Loucy (cell line): ENCODE data around the gene BICD1.
A peak's percentile ranks its signal among the peaks of the same experiment; 100 is the strongest.

ENCODE experiments used
- H2AFZ ChIP-seq: fragments of 200-600 bp; sonication (generic); 2 replicates; pipeline ENCODE4 v1.6.0; 2016; ENCODE audit warnings: antibody characterized with exemption, mild to moderate bottlenecking, low read length, moderate library complexity
- H3F3A ChIP-seq: fragments of 200-600 bp; 2 replicates; pipeline ENCODE4 v1.6.0; 2016; ENCODE audit warnings: antibody characterized with exemption, low read depth, mild to moderate bottlenecking
- H3K27me3 ChIP-seq: fragments of 200-600 bp; sonication (generic); 2 replicates; pipeline ENCODE4 v1.6.1; 2014; ENCODE audit warnings: low read length, mild to moderate bottlenecking; ENCODE audit not compliant: insufficient read depth, poor library complexity, severe bottlenecking
- H3K36me3 ChIP-seq: fragments of 200-600 bp; sonication (generic); 2 replicates; pipeline ENCODE4 v1.6.1; 2016; ENCODE audit warnings: low read length; ENCODE audit not compliant: insufficient read depth
- H3K4me1 ChIP-seq: fragments of 200-600 bp; sonication (generic); 2 replicates; pipeline ENCODE4 v1.5.1; 2014; ENCODE audit warnings: low read length, mild to moderate bottlenecking; ENCODE audit not compliant: insufficient read depth, poor library complexity, severe bottlenecking
- H3K4me2 ChIP-seq: fragments of 200-600 bp; sonication (generic); 2 replicates; pipeline ENCODE4 v1.6.0; 2014; ENCODE audit warnings: antibody characterized with exemption, low read length, low read depth, mild to moderate bottlenecking; ENCODE audit not compliant: poor library complexity, severe bottlenecking
- H3K4me3 ChIP-seq: fragments of 200-600 bp; sonication (generic); 2 replicates; pipeline ENCODE4 v1.5.1; 2014; ENCODE audit warnings: low read length, mild to moderate bottlenecking, mixed read lengths; ENCODE audit not compliant: poor library complexity, severe bottlenecking
- H3K79me2 ChIP-seq: fragments of 200-600 bp; sonication (generic); 2 replicates; pipeline ENCODE4 v1.6.1; 2014; ENCODE audit warnings: low read length; ENCODE audit not compliant: insufficient read depth
- H3K9ac ChIP-seq: fragments of 200-600 bp; sonication (generic); 2 replicates; pipeline ENCODE4 v1.6.0; 2014; ENCODE audit warnings: mild to moderate bottlenecking, low read depth, low read length, moderate library complexity; ENCODE audit not compliant: poor library complexity, severe bottlenecking
- H3K9me2 ChIP-seq: fragments of 200-600 bp; sonication (generic); replicated peaks from 2 replicates; pipeline ENCODE4 v1.6.1; 2016; ENCODE audit warnings: low read depth, low read length, mixed read lengths
- H3K9me3 ChIP-seq: fragments of 200-600 bp; sonication (generic); 2 replicates; pipeline ENCODE4 v1.6.1; 2014; ENCODE audit warnings: mild to moderate bottlenecking, antibody characterized with exemption, low read length, low read depth; ENCODE audit not compliant: insufficient read depth
- H4K20me1 ChIP-seq: fragments of 200-600 bp; sonication (generic); 2 replicates; pipeline ENCODE4 v1.6.0; 2014; ENCODE audit warnings: antibody characterized with exemption, low read length, mild to moderate bottlenecking; ENCODE audit not compliant: insufficient read depth, poor library complexity, severe bottlenecking
- EZH2phosphoT487 ChIP-seq: fragments of 200-600 bp; IDR thresholded peaks from 2 replicates; pipeline ENCODE4 v1.6.1; 2018; ENCODE audit warnings: antibody characterized with exemption, mild to moderate bottlenecking, moderate library complexity, borderline replicate concordance
- TF ChIP-seq, protein P1 (sequence below): fragments of 200-600 bp; sonication (generic); conservative IDR thresholded peaks from 2 replicates; pipeline ENCODE4 v1.5.1; 2014; ENCODE audit warnings: mild to moderate bottlenecking, antibody characterized with exemption, low read length

The BICD1 gene

DNA sequence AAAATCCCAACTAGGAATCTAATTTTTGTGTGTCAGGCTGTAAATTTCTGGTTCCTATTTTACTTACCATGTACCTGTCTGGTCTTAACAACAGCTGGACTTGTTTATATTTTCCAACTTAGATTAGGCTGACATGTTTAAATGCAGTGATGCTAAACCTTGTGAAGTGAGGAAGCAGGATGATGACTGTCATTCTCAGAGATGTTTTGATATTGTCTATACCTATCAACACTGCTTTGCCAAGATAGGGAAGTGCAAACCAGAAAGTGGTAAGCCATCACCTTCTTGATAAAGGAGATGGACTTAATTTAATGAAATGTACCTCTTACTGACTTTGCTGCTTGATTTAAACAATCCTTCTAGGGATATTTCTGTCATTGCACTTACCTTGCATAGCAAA is 2.1 kb downstream of the BICD1 start:
- Histone ChIP-seq H3F3A (0 out of 2 replicates have a peak, but pooled peaks cover 5% of the 10 kb centered on the region), H3K4me3 (peak overlapping the region; percentile 95), H3K27me3 (no peaks in the 10 kb centered on the region), H3K79me2 (peaks cover 51% of the 10 kb centered on the region), H3K36me3 (no peaks in the 10 kb centered on the region), H3K9me2 (no peaks in the 10 kb centered on the region), H2AFZ (no peak overlapping the region), H3K9me3 (no peaks in the 10 kb centered on the region), H3K4me1 (peaks cover 36% of the 10 kb centered on the region), H3K9ac (peak overlapping the region; percentile 86), H4K20me1 (peaks cover 15% of the 10 kb centered on the region), H3K4me2 (peak overlapping the region; percentile 82)
- TF ChIP-seq, protein P1, sequence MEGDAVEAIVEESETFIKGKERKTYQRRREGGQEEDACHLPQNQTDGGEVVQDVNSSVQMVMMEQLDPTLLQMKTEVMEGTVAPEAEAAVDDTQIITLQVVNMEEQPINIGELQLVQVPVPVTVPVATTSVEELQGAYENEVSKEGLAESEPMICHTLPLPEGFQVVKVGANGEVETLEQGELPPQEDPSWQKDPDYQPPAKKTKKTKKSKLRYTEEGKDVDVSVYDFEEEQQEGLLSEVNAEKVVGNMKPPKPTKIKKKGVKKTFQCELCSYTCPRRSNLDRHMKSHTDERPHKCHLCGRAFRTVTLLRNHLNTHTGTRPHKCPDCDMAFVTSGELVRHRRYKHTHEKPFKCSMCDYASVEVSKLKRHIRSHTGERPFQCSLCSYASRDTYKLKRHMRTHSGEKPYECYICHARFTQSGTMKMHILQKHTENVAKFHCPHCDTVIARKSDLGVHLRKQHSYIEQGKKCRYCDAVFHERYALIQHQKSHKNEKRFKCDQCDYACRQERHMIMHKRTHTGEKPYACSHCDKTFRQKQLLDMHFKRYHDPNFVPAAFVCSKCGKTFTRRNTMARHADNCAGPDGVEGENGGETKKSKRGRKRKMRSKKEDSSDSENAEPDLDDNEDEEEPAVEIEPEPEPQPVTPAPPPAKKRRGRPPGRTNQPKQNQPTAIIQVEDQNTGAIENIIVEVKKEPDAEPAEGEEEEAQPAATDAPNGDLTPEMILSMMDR = no peak
- TF ChIP-seq EZH2phosphoT487 = no peak

- Histone ChIP-seq H4K20me1 (peaks cover 15% of the 10 kb centered on the region), H3K36me3 (no peaks in the 10 kb centered on the region), H3K9ac (no peak overlapping the region), H3K4me1 (peaks cover 39% of the 10 kb centered on the region), H3K27me3 (no peaks in the 10 kb centered on the region), H3K4me2 (peak overlapping the region; percentile 82), H3K9me2 (no peaks in the 10 kb centered on the region), H3K9me3 (no peaks in the 10 kb centered on the region), H3K4me3 (peak overlapping the region; percentile 95), H2AFZ (no peak overlapping the region), H3K79me2 (peaks cover 51% of the 10 kb centered on the region), H3F3A (0 out of 2 replicates have a peak, but pooled peaks cover 5% of the 10 kb centered on the region)
- no peak for TF ChIP-seq EZH2phosphoT487
- TF ChIP-seq, protein P1 = no peak
Observed at GRCh38 chr12:32110417-32110816, 3.8 kb downstream of the BICD1 start.

DNA sequence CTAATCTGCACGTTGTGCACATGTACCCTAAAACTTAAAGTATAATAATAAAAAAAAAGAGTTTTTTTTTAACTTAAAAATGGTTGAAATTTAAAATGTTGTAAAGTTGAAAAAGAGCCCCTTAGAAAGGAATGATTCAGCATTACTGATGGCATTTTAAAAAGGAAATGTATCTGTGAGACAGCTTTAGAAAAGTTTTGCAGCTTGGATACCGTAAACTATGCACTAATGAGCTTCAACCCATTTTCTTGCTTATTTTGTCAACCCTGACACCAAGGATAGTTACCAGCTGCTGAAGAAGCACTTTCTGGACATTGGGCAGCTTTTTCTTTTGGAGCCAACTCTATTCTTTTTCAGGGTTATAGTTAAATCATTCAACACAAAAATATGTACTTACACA is 4.3 kb downstream of the BICD1 start:
- H3K79me2 ChIP-seq = peaks cover 51% of the 10 kb centered on the region
- H3K4me3 ChIP-seq = peak overlapping the region; percentile 49
- 0 out of 2 replicates have a peak, but pooled peaks cover 2% of the 10 kb centered on the region for H3F3A ChIP-seq
- H3K9me3 ChIP-seq = no peaks in the 10 kb centered on the region
- H3K4me1 ChIP-seq = peaks cover 44% of the 10 kb centered on the region
- H2AFZ ChIP-seq = no peak overlapping the region
- peak overlapping the region; percentile 82 for H3K4me2 ChIP-seq
- H4K20me1 ChIP-seq = peaks cover 19% of the 10 kb centered on the region
- H3K9ac ChIP-seq = peak overlapping the region; percentile 11
- H3K9me2 ChIP-seq = no peaks in the 10 kb centered on the region
- no peaks in the 10 kb centered on the region for H3K27me3 ChIP-seq
- no peaks in the 10 kb centered on the region for H3K36me3 ChIP-seq
- TF ChIP-seq EZH2phosphoT487 = no peak
- TF ChIP-seq, protein P1 = no peak
